ENCODE measurements around the gene LRRIQ1.
A peak's percentile ranks its signal among the peaks of the same experiment; 100 is the strongest.

The LRRIQ1 gene

DNA sequence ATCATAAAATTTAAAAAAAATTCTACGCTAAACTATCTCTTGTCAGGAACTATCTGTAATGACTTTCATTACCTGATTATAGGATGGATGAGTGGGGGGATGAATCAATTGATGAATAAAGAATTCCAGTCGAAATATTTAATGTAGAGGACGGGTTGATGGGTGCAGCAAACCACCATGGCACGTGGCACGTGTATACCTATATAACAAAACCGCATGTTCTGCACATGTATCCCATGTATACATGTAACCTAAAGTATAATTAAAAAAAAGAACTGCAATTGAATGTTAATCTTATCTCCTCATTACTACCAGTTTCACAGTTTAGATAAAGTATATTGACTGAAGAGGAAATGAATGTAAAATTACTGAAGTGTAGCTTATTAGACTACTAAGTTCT, 23.4 kb downstream of the LRRIQ1 start:
- DNase-seq (ENCODE audit: insufficient read length, low spot score) (no peak), FAIRE-seq (no peak)

DNA sequence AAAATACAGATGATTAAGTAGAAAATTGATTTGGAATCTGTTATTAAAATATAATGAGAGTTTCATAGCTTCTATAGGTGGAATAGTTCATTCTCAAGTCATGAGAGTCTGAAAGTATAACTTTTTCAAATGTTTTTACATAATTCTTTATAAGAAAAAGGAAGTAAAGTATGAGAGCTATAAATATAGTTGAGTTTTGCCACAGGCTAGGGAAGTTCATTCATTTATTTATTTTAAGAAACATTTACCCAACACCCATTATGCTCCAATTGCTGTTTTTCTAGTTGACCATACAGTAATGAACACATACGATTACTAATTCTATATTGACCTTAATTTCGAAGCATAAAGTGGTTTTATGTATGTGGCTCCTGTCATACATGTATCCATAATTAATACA, 24.8 kb downstream of the LRRIQ1 start:
- DNase-seq (ENCODE audit: insufficient read length, low spot score) (no peak), FAIRE-seq (no peak)

DNA sequence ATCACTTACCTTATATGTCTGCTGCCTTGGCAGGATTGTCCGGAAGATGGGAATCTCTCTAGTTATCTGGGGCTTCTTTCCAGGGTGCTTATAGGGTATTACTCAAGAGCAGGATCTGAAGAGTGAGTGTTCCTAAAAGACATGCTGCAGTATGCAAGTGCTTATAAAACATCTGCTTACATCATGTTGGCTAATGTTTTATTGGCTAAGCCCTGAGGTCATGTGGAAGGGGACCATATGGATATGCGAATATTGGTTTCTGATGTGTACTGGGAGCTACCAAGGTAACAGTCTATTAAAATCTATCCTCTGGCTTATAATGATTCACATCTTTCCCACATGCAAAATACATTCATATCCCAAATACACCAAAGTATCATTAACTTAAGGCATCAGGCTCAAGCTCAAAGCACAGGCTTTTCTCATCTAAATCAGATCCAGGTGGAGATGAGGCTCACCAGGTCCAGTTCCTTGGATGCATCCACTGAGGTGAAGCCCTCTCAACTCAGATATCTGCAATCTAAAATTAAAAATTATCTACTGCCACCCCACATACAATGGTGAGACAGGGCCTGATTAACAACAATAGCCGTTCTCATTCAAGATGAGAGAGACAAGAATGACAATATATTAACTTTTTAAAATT, 29.8 kb downstream of the LRRIQ1 start:
- FAIRE-seq, result no peak
- DNase-seq (ENCODE audit: insufficient read length, low spot score), result no peak

DNA sequence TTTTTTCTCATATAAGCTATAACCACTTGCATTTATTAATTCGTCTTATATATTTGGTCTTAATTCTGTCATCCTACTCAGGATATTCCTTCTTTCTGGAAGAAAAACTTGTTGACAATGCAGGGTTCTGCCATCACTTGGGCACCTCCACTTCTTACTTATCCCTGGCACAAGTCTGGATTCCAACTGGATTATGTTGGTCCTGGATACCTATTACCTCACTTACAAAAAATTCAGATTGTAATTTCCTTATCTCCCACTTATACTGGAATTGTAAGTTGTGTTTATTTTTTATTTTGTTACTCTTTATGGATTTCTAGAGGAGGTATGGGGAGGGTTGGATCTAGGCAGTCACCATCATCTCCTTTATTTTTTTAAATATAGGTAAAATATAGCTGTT, 36.7 kb downstream of the LRRIQ1 start:
- DNase-seq (ENCODE audit: insufficient read length, low spot score) (no peak), FAIRE-seq (no peak)

DNA sequence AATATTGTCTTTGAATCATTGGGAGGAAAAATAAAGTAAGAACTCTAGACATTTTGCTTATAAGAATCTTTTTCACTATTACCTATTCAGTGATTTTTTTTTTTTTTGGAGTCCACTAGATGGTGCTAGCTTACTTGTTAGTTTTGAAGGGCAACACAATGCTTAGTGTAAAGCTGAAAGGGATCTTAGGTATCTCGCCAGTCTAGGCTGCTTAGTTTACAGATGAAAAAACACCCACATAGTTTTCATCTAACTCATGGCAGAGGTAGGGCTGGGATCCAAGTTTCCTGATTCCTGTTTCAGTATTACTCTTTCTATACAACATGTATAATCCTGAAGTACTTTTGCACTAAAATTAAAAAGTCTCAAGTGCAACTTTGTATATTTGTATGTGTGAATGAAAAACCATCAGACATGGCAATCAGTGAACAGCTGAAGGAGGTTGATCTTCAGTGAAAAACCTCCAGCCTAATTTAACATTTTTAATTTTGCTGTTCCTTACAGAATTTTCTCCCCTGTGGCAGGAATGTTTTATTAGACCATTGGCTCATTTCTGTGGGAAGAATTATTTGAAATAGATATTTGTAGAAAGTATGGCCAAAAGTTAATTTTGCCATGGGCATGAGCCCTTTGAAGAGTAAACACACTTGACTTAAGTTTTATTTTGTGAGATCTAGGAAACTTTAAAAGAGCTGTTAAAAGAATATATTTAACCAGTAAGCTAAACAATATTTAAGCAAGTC, 40.7 kb downstream of the LRRIQ1 start:
- DNase-seq (ENCODE audit: insufficient read length, low spot score) (peak; percentile 10), FAIRE-seq (no peak)

DNA sequence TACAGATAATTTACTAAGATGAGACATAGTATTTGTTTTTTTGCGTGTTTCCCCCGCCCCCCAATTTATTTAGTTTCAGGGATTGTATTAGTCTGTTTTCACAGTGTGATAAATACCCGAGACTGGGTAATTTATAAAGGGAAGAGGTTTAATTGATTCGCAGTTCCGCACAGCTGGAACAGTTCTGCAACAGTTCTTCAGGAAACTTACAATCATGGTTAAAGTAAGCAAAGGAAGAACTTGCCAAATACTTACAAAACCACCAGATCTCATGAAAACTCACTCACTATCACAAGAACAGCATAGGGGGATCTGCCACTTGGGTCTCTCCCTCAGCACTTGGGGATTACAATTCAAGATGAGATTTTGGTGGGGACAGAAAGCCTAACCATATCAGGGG, 48.9 kb downstream of the LRRIQ1 start:
- DNase-seq (ENCODE audit: insufficient read length, low spot score) (no peak), FAIRE-seq (no peak)

DNA sequence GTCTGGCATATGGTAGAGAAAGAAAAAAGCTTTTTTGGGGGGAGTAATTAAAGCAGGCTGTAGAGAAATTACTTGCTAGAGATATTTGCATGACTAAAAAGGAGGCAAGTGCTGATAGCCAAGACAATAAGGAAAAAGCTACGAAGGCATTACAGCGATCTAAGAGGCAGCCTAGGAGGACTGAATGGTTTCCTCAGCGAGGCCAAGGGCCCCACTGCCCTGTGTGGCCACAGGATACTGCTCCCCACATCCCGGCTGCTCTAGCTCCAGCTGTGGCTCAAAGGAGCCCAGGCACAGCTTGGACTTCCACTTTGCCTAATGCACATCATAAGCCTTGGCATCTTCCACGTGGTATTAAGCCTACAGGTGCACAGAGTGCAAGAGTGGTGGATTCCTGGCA, 53.6 kb downstream of the LRRIQ1 start:
- no peak for DNase-seq (ENCODE audit: insufficient read length, low spot score)
- FAIRE-seq, result no peak

DNA sequence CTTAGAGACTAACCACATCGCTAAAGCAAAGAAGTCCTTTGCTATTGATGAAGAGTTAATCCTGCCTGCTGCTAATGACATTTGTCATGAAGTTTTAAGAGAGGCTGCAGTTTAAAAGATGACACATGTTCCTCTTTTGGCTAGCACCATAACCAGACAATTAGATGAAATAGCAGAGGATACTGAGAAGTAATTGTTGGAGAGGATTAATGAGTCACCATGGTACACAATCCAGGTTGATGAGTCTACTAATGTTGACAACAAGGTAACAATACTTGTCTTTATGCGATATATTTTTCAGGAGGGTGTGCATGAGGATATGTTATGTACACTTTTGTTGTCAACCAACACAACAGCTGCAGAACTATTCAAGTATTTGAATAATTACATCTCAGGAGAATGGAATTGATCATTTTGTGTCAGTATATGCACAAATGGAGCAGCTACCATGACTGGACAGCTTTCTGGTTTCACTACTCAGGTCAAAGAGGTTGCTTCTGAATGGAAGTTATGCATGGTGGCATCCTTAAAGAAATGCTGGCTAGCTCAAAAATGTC, 56.7 kb downstream of the LRRIQ1 start:
- peak; percentile 26 for FAIRE-seq

DNA sequence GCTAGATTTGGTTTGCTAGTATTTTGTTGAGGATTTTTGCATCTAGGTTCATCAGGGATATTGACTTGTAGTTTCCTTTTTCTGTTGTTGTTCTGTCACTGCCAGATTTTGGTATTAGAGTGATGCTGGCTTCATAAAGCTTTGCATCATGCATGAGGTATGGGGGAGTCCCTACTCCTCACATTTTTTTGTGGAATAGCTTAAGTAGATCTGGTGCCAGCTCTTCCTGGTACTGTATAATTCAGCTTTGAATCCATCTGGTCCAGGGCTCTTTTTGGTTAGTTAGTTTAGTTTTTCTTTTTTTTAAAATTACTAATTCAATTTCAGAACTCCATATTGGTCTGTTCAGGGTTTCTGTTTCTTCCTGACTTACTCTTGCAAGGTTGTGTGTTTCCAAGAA, 59.4 kb downstream of the LRRIQ1 start:
- no peak for DNase-seq (ENCODE audit: insufficient read length, low spot score)
- FAIRE-seq, result no peak

More for the DNA sequence above, 56.7 kb downstream of the LRRIQ1 start:
- DNase-seq (ENCODE audit: insufficient read length, low spot score), result no peak

DNA sequence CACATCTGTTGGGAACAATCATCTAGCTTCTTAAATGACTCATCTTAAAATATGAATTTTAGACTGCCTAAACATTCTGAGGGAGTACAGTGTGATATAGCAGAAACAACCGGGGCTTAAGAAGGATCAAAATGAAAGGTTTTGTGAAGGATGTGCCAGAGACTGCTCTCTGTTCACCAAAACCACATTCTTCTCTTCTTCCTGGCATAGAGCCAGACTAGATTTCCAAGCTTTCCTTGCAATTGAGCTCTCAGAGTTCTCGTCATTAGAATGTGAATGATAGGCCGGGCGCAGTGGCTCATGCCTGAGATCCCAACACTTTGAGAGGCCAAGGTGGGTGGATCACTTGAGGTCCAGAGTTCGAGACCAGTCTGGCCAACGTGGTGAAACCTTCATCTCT, 94.5 kb downstream of the LRRIQ1 start:
- FAIRE-seq (no peak), DNase-seq (ENCODE audit: insufficient read length, low spot score) (no peak)

DNA sequence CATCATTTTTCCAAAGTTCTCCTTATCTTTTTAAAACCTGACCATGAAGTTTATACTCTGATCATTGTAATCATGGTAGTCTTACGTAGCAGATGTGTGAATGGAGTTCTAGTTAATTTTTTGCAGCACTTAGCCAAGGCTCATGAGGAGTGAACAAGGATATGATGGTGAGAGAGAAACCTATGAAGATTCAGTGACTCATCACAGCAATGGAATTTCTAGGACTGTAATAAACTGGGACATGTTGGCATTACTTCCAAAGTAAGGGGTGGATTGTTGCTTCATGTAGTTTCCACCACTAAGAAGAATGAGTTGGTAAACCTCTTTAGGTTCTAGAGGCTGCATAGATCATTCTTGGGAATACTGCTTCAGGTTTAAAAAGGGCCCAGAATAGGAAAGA, 102.7 kb downstream of the LRRIQ1 start:
- FAIRE-seq, result no peak
- DNase-seq (ENCODE audit: insufficient read length, low spot score), result no peak

DNA sequence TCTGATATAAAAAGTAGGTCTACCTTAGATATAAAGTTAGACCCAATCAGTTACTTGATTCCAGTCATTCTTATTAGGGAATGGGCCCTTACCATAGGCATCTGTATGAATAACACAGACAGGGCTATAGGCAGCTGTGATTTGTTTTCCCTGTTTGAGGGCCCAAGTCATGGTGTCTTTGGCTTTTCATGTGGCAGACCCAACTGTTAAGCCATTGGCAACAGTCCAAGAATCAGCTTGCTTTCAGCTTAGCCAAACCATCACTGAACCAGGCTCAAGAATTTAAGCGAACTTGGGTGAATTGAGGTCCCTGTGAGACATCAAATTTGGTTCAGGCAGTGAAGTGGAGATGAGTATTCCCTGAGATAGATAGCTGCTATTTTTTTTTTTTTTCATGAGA, 111.2 kb downstream of the LRRIQ1 start:
- no peak for FAIRE-seq
- no peak for DNase-seq (ENCODE audit: insufficient read length, low spot score)

DNA sequence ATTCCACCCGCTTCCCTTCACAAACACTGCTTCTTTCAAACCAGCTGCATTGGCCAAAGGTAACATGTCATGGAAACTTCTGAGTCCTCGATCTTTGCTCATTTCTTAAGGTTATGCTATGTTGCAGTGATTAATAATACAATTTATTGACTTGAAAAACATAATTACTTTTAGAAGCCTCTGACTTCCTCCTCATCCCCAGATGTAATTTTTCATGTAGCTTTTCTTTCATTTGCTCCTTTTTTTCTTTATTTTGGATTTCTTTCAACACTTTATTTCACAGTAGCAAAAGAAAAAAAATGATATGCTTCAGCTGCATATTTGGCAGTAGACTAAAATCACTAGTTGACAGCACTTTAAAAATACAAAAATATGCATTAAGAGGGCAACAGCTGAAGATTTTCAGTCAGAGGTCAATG, 116.2 kb downstream of the LRRIQ1 start:
- no peak for FAIRE-seq
- DNase-seq (ENCODE audit: insufficient read length, low spot score), result no peak

DNA sequence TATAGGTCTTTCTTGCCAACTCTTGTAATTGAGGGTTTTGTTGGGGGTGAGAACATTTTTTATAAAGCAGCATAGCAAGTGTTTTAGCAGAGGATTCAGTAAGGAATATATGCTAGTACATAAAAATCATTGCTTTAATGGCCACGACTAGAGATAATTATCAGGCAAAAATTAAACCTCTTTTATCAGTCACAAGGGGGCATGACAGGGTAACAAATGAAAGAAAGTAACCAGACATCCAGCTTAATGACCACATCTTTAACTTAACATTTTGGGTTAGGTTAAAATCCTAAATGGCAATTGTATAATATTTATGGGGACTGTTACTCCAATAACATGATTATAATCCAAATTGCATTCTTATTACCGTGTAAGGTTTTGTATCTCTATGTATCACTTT, 119.6 kb downstream of the LRRIQ1 start:
- FAIRE-seq (no peak), DNase-seq (ENCODE audit: insufficient read length, low spot score) (no peak)

DNA sequence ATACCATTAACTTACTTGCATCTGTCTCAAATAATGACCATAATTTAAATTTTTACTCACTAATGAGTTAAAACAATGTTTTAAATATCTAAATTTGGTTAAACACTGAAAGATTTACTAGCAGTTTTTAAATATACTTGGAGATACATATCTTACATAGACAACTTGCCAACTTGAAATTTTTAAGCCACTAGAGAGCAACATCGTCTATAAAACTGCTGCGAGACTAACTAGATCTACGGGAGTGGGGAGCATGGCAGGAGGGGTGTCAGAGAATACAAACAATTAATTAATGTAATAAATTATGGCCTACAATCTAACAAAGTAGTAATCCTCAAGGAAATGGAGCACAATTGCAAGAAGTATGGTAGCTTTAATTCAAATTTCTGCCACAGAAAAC, 120.4 kb downstream of the LRRIQ1 start:
- FAIRE-seq (no peak), DNase-seq (ENCODE audit: insufficient read length, low spot score) (no peak)

DNA sequence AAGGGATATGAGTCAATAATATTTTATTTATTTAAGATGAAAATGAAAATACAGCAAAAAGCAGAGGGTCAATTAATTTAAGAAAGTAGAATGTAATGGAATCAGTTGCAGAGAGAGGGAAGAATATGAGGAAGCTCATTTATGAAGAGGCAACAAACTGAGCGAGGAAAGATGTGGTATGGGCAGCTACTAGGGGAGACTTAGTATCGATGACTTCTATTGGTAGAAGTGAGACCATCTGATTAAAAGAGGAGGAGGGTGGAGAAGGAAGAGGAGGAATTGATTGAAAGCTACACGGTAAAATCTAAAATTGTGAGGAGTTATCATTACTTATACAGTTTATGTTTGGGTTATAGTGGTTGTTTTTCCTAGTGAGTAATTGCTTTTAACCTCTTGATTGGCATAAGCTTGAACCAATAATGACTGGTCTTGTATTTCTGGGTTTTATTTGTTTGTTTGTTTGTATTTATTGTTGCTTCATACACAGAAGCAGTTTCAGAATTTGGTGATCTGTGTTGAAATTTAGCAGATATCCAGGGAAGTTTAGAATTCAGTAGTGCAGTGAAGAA, 121.0 kb downstream of the LRRIQ1 start:
- FAIRE-seq (no peak), DNase-seq (ENCODE audit: insufficient read length, low spot score) (no peak)

DNA sequence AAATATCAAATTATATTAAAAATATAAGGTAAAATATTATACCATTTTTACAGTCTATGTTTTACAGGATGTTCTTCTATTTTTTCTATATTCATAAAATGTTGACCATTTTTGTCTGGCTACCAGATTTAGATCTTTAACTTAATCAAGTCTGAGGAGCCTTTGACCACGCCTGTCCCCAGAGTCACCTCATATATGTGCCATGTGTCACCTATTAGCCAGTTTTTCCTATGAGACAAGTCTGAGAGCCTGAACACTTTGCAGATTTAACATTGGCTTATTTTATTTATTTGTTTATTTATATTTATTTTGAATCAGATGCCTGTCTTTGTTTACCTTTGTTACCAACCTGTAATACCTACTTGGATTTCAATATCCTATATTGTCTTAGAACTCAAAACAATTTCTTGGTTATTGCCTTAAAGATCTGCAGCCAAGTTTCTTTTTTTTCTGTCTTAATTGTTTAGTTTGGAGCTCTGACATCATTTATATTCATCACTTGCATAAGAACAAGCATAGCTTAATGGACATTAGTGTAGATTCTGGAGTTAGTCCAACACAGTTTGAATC, 127.7 kb downstream of the LRRIQ1 start:
- no peak for FAIRE-seq
- DNase-seq (ENCODE audit: insufficient read length, low spot score), result no peak

DNA sequence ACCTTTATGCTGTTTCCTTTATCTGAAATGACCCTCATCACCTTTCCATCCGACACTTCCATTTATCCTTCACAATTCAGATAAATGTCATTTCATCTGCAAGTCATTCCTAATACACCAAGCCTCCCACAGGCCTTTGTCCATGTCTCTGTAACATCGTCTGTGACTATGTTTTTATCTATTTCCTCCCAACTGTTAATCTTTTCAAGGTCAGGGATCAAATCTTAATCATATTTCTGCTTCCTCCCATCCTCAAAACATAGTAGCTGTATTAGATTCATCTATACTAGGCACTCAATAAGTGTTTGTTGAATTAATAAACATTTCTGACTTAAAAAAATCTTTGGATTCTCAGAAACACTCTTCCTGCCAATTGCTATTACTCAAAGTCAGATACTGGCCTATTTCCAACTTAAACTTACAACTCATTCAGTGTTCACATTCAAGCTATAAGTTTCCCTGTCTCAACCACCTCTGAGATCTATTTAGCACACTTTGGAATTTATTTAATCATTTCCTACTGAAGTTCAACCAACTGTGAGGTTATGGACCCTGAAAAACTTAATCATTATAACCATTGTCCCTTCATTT, 143.6 kb downstream of the LRRIQ1 start:
- DNase-seq (ENCODE audit: insufficient read length, low spot score), result no peak
- no peak for FAIRE-seq

DNA sequence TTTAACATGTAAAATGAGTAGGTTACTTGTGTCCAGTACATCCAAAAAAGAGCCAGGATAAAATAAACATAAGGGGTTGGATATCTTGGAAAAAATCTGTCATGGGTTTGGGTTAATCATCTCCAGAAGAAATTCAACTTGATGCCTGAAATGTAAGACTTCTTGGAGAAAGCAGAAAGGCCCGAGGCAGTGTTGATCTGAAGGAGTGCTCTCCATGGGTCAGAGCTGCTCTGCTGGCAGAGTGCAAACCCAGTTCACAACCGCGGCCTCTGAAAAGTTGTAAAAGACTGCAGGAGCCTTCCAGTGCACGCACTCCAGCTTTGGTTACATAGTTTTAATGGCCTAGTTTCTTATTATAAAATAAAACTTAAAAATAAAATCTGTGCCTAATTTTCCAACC, 146.5 kb downstream of the LRRIQ1 start:
- FAIRE-seq (no peak), DNase-seq (ENCODE audit: insufficient read length, low spot score) (no peak)

DNA sequence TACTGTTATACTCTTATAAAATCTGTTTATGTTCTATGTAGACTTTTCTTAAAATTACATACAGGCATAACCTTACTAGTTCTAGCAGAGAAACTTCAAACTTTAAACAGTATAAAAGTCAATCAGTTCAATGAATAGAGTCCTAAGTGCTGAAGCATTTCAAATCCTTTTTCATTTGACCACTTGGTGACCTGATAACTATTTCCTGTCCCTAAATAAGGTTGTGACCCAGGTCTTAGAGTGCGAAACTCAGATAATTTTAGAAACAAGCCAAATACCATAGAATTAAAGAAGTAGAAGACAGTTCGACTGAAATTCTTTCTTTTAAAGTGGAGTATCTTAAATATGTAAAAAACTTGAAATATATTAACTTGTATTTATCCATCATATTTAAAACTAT, 147.7 kb downstream of the LRRIQ1 start:
- no peak for DNase-seq (ENCODE audit: insufficient read length, low spot score)

DNA sequence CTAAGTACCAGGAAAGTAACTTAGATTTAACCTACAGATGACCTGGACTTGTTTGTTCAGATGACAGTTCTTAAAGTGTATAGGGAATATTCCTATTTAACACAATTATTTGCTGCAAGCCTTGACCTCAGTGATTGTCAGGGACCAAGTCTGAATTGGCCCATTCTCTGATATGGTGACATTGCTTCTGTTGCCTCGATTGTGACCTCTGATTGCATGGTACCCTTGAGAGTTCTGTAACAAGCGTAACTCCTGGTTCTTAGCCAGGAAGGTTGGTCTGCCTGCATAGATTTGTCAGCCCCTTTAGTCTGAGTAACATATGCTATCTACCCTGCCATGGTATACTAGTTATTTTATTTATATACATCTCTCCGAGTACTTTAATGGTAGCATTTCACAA, 150.1 kb downstream of the LRRIQ1 start:
- no peak for DNase-seq (ENCODE audit: insufficient read length, low spot score)
- no peak for FAIRE-seq

More for the DNA sequence above, 147.7 kb downstream of the LRRIQ1 start:
- FAIRE-seq, result no peak

All from HTR-8/SVneo (cell line).